GM12891 (cell line): ENCODE data around the gene HLA-G.

Source experiments
- POLR2A ChIP-seq: IDR thresholded peaks from 2 replicates; pipeline ENCODE4 v1.6.1; 2011; ENCODE audit warnings: low read depth, low read length, control low read depth
- POLR2AphosphoS5 ChIP-seq: IDR thresholded peaks from 2 replicates; pipeline ENCODE4 v1.6.1; 2011; ENCODE audit warnings: low read depth, low read length, control low read depth
- SPI1 ChIP-seq: IDR thresholded peaks from 2 replicates; pipeline ENCODE4 v1.6.1; 2011; ENCODE audit warnings: low read depth, low read length, control low read depth
- TAF1 ChIP-seq: IDR thresholded peaks from 2 replicates; pipeline ENCODE4 v1.6.1; 2011; ENCODE audit warnings: low read depth, low read length, control low read depth

DNA sequence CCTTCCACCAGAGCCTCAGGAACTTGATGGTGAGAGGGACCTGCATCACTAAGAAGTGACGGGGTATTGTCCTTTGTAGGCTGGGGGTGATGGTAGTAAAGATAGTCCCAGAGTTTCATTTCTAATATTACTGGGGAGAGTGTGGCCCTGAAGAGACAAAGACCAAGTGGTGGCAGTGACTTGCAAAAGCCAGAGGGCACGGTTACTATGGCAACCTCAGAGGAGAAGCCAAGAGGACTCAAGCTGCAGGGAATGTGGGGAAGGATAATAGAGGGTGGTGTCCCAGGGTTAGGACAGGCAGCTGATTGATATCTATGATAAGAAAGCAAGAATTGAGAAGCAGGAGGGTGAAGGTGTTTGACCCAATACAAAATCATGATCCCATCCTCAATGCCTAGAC, 42.5 kb downstream of the HLA-G start:
- TF ChIP-seq POLR2AphosphoS5 = no peak
- no peak for TF ChIP-seq POLR2A
- TF ChIP-seq SPI1 = no peak
- no peak for TF ChIP-seq TAF1
